K562 (cell line): Measurements from ENCODE around the gene GLOD4. TPM values are rescaled to one million over a fixed set of nuclear protein-coding genes. Genes with fewer than 3 reads are reported as not detected.

Source experiments
- ATAC-seq: fragments of 200-7000 bp; cut with Tn5 transposase; 3 replicates; pipeline ENCODE4 v1.9.1; 2020; ENCODE audit warnings: moderate library complexity
- BruUV-seq: library from RNA; stranded (reverse); fragments of 400-500 nt; replicated peaks from 2 replicates; lab custom pipeline; 2021; lab: Mats Ljungman, UMichigan
- CTCF ChIA-PET: fragments of 300-600 bp; formaldehyde crosslinking; extraction: SDS; loops from one replicate; lab custom pipeline; 2021; ENCODE audit warnings: low intra/inter-chr PET ratio; lab: Yijun Ruan, JAX
- POLR2A ChIA-PET: fragments of 300-600, 350-650 bp; sonication (Branson Sonifier 250); formaldehyde crosslinking; extraction: SDS; loops from one replicate; lab custom pipeline; 2021; ENCODE audit warnings: antibody characterized with exemption, inconsistent platforms; lab: Yijun Ruan, JAX
- DNase-seq, 4 experiments: peaks; one replicate each; pipeline versions ENCODE4 v3.0.0 to v3.0.0-alpha.2; 2011 to 2018; ENCODE audit warnings: low spot score in 3 of 4, mixed read lengths in 3 of 4; ENCODE audit errors: extremely low read depth in 1 of 4
- FAIRE-seq: peaks from 2 replicates; lab custom pipeline; 2011; peaks lifted over from hg19 to GRCh38; lab: Jason Lieb, UNC
- H2AFZ ChIP-seq: 2 replicates; pipeline ENCODE4 v1.6.0; 2011; ENCODE audit warnings: low read depth, low read length, control low read depth, inconsistent platforms
- H3K27ac ChIP-seq: fragments of 200-600 bp; 3 replicates; pipeline ENCODE4 v1.8.0; 2011; ENCODE audit warnings: low read depth, mild to moderate bottlenecking, control low read depth, inconsistent platforms, low read length, moderate library complexity, mixed read lengths; ENCODE audit errors: extremely low read depth
- H3K27me3 ChIP-seq, 2 experiments: fragments of 300-600 bp in 1 of 2; 2 replicates in 1 of 2; 3 replicates in 1 of 2; pipeline versions ENCODE4 v1.6.0 to v1.8.0; 2011; ENCODE audit warnings: inconsistent platforms in 2 of 2, low read length in 2 of 2, mild to moderate bottlenecking in 1 of 2, mixed read lengths in 1 of 2, moderate library complexity in 1 of 2; ENCODE audit not compliant: control insufficient read depth in 2 of 2, insufficient read depth in 2 of 2
- H3K36me3 ChIP-seq: fragments of 300-600 bp; 3 replicates; pipeline ENCODE4 v1.8.0; 2011; ENCODE audit warnings: mild to moderate bottlenecking, low read length, inconsistent platforms; ENCODE audit not compliant: control insufficient read depth, insufficient read depth
- H3K4me1 ChIP-seq, 2 experiments: fragments of 200-600 bp in 1 of 2; replicated peaks in 1 of 2; 2 replicates in 1 of 2; 3 replicates in 1 of 2; pipeline versions ENCODE4 v1.5.1 to v1.8.0; 2011; ENCODE audit warnings: inconsistent platforms in 2 of 2, low read length in 2 of 2, mild to moderate bottlenecking in 1 of 2, mixed read lengths in 1 of 2, moderate library complexity in 1 of 2; ENCODE audit not compliant: control insufficient read depth in 2 of 2, insufficient read depth in 2 of 2
- H3K4me2 ChIP-seq: 2 replicates; pipeline ENCODE4 v1.6.1; 2011; ENCODE audit warnings: low read length, control low read depth, inconsistent platforms, mixed read lengths; ENCODE audit not compliant: insufficient read depth
- H3K4me3 ChIP-seq: fragments of 200-600 bp; sonication (generic), shearing (Covaris generic); 2 replicates; pipeline ENCODE4 v1.5.1; 2016; ENCODE audit warnings: control low read depth, inconsistent platforms
- H3K79me2 ChIP-seq: fragments of 200-600 bp; 3 replicates; pipeline ENCODE4 v1.8.0; 2011; ENCODE audit warnings: low read length, inconsistent platforms; ENCODE audit not compliant: control insufficient read depth, insufficient read depth
- H3K9ac ChIP-seq, 2 experiments: 2 replicates each; pipeline versions ENCODE4 v1.6.0 to v1.6.1; 2011; ENCODE audit warnings: low read depth in 2 of 2, low read length in 2 of 2, control low read depth in 1 of 2, inconsistent platforms in 1 of 2, mild to moderate bottlenecking in 1 of 2, mixed read lengths in 1 of 2; ENCODE audit not compliant: insufficient read depth in 1 of 2
- H3K9me1 ChIP-seq: one replicate; pipeline ENCODE4 v1.6.0; 2011; ENCODE audit warnings: inconsistent platforms, mild to moderate bottlenecking, low read length, moderate library complexity; ENCODE audit not compliant: control insufficient read depth, insufficient read depth
- H3K9me3 ChIP-seq: replicated peaks from 2 replicates; pipeline ENCODE4 v1.5.1; 2011; ENCODE audit warnings: low read depth, low read length, inconsistent platforms; ENCODE audit not compliant: control insufficient read depth, insufficient read depth
- H4K20me1 ChIP-seq: replicated peaks from 2 replicates; pipeline ENCODE4 v1.6.1; 2011; ENCODE audit warnings: low read length, inconsistent platforms, mixed read lengths; ENCODE audit not compliant: control insufficient read depth, insufficient read depth
- COPS2 ChIP-seq: fragments of 450-650 bp; conservative IDR thresholded peaks from 2 replicates; pipeline ENCODE4 v1.6.1; 2016; ENCODE audit warnings: mild to moderate bottlenecking, moderate library complexity
- FOXA1 ChIP-seq: fragments of 450-650 bp; IDR thresholded peaks from 2 replicates; pipeline ENCODE4 v1.6.1; 2016; ENCODE audit warnings: mild to moderate bottlenecking, borderline replicate concordance
- KLF16 ChIP-seq: IDR thresholded peaks from 2 replicates; pipeline ENCODE4 v1.6.1; 2016; ENCODE audit warnings: antibody characterized with exemption
- NEUROD1 ChIP-seq: fragments of 150-350 bp; IDR thresholded peaks from 2 replicates; pipeline ENCODE4 v1.6.1; 2014; ENCODE audit warnings: borderline replicate concordance, low read length, low read depth; ENCODE audit not compliant: partially characterized antibody
- SIX5 ChIP-seq, 2 experiments: IDR thresholded peaks; 2 replicates each; pipeline ENCODE4 v1.6.1; 2011; ENCODE audit warnings: low read length in 2 of 2, borderline replicate concordance in 1 of 2, low read depth in 1 of 2, mild to moderate bottlenecking in 1 of 2, moderate library complexity in 1 of 2; ENCODE audit not compliant: insufficient read depth in 1 of 2
- SMARCE1 ChIP-seq: fragments of 450-650 bp; IDR thresholded peaks from 2 replicates; pipeline ENCODE4 v1.7.1; 2016; ENCODE audit warnings: mild to moderate bottlenecking
- SOX6 ChIP-seq: fragments of 450-650 bp; IDR thresholded peaks from 2 replicates; pipeline ENCODE4 v1.6.1; 2014; ENCODE audit warnings: mild to moderate bottlenecking
- TAF15 ChIP-seq: fragments of 200-400 bp; formaldehyde crosslinking; IDR thresholded peaks from 2 replicates; pipeline ENCODE4 v1.6.1; 2017; ENCODE audit warnings: mild to moderate bottlenecking, low read depth, low read length, moderate library complexity
- ZNF184 ChIP-seq: sonication (generic); formaldehyde crosslinking; IDR thresholded peaks from 2 replicates; pipeline ENCODE4 v1.5.0; 2020; ENCODE audit warnings: missing genetic modification reagents
- ZNF280B ChIP-seq: fragments of 250-450 bp; sonication (Bioruptor Pico); IDR thresholded peaks from 2 replicates; pipeline ENCODE4 v1.5.1; 2021; ENCODE audit warnings: mild to moderate bottlenecking
- ZNF316 ChIP-seq: fragments of 450-650 bp; IDR thresholded peaks from 2 replicates; pipeline ENCODE4 v1.6.1; 2016
- ZNF699 ChIP-seq: fragments of 250-450 bp; sonication (Bioruptor Pico); IDR thresholded peaks from 2 replicates; pipeline ENCODE4 v1.8.0; 2021; ENCODE audit warnings: mild to moderate bottlenecking, moderate library complexity; ENCODE audit not compliant: insufficient replicate concordance
- ZNF764 ChIP-seq: fragments of 250-450 bp; sonication (Bioruptor Pico); IDR thresholded peaks from 2 replicates; pipeline ENCODE4 v1.4.0; 2020; ENCODE audit warnings: low read depth, mild to moderate bottlenecking, moderate library complexity
- WGBS: fragments of 100-300 bp; shearing (Covaris generic); methylation state at CpG from one replicate; pipeline ENCODE4 v1.1.6; 2016; ENCODE audit warnings: low coverage, mixed read lengths; ENCODE audit not compliant: insufficient coverage; ENCODE audit errors: missing lambda C conversion rate; 5-methylcytosine and 5-hydroxymethylcytosine counted together
- in situ Hi-C: fragments of 300-500 bp; cut with MboI; formaldehyde crosslinking; loops from 4 replicates; pipeline ENCODE4 v1.15.0; 2018; ENCODE audit warnings: inconsistent platforms, mixed read lengths
- intact Hi-C: fragments of 100-400 bp; cut with micrococcal nuclease; formaldehyde crosslinking; loops from 2 replicates; pipeline ENCODE4 v1.14.2; 2022
- polyA plus RNA-seq, 8 experiments: library from polyadenylated mRNA; depleted of rRNA in 4 of 8; stranded (reverse) in 5 of 8; unstranded in 3 of 8; fragments of >200 nt; fragmentation: Nextera tagmentation in 2 of 8; fragmentation: Illumina TruSeq in 1 of 8; extraction: Ambion mirVana in 2 of 8; extraction: Trizol in 1 of 8; gene quantifications; 2 replicates each; pipeline versions ENCODE4 v1.2.1 to v1.2.3, GENCODE V29; 2011 to 2014; ENCODE audit warnings: inconsistent platforms in 1 of 8, missing spikeins in 1 of 8
- total RNA-seq, 7 experiments: library from RNA; depleted of rRNA in 6 of 7; stranded (reverse); fragments of >200 nt in 6 of 7; fragmentation: Illumina TruSeq in 2 of 7; extraction: Trizol in 2 of 7; gene quantifications; 2 replicates each; pipeline versions ENCODE4 v1.2.1 to v1.2.3, GENCODE V29; 2011 to 2021; ENCODE audit warnings: low replicate concordance in 1 of 7
- TF ChIP-seq, protein P1 (sequence below): fragments of 450-650 bp; IDR thresholded peaks from 2 replicates; pipeline ENCODE4 v1.6.1; 2018; ENCODE audit not compliant: partially characterized antibody
- TF ChIP-seq, protein P2 (sequence below), 2 experiments: fragments of 450-650 bp in 1 of 2; IDR thresholded peaks; 2 replicates each; pipeline ENCODE4 v1.6.1; 2011 to 2017; ENCODE audit warnings: low read depth in 2 of 2, antibody characterized with exemption in 1 of 2, borderline replicate concordance in 1 of 2, low read length in 1 of 2, mild to moderate bottlenecking in 1 of 2, mixed read lengths in 1 of 2; ENCODE audit not compliant: control insufficient read depth in 1 of 2

The GLOD4 gene
- total and polyA plus RNA-seq, 9 of the 15 experiments (the other 6 are each of a cell fraction or from before 2014, with no cell fraction given), result 52.0 to 109 (median 64.9) TPM

- WGBS, result 78% methylated on average over 6 of the region's 14 CpGs
- Histone ChIP-seq H3K4me1 (no peaks in the 10 kb centered on the region; a peak in 1 of 5 replicates), H3K27me3 (peaks cover 7 to 22% of the 10 kb centered on the region in 2 experiments; a peak in 4 of 5 replicates), H3K9me3 (no peaks in the 10 kb centered on the region), H3K9ac (no peak overlapping the region), H3K4me2 (no peak overlapping the region), H3K9me1 (no peaks in the 10 kb centered on the region), H3K79me2 (no peaks in the 10 kb centered on the region), H3K36me3 (peaks cover 20% of the 10 kb centered on the region; the same call in 1 of the 3 replicates), H3K27ac (no peak overlapping the region), H3K4me3 (no peak overlapping the region), H4K20me1 (0 out of 2 replicates have a peak, but pooled peaks cover 7% of the 10 kb centered on the region), H2AFZ (no peak overlapping the region)
- ATAC-seq (no peak), DNase-seq (no peak), FAIRE-seq (no peak)
- ChIA-PET CTCF (interaction anchor here (0.7 to 2.5 kb wide), 5 partner anchors 11 to 261 kb away, joined by 3 to 16 read pairs (median 11); no protein-coding TSS in a partner anchor), POLR2A (no interaction called here)
- intact Hi-C loops (loop anchor here (2.0 to 5.0 kb wide), 2 partner anchors 186 to 202 kb away; partner anchors contain the start of gene TIMM22), in situ Hi-C loops (no loop called here)
- no TSS peak for BruUV-seq
- TF ChIP-seq TAF15 (no peak), SMARCE1 (no peak), SOX6 (no peak), FOXA1 (no peak), ZNF699 (CRISPR knock-in tag) (no peak), COPS2 (no peak), ZNF764 (CRISPR knock-in tag) (no peak), ZNF280B (CRISPR knock-in tag) (no peak), KLF16 (no peak), ZNF316 (no peak), ZNF184 (no peak), SIX5 (IDR thresholded peaks at IDR 0.05; ENCODE audit: borderline replicate concordance in 1 of 2, insufficient read depth in 1 of 2, low read depth in 1 of 2, low read length in 2 of 2) (no peak), NEUROD1 (no peak)
- TF ChIP-seq, protein P1, sequence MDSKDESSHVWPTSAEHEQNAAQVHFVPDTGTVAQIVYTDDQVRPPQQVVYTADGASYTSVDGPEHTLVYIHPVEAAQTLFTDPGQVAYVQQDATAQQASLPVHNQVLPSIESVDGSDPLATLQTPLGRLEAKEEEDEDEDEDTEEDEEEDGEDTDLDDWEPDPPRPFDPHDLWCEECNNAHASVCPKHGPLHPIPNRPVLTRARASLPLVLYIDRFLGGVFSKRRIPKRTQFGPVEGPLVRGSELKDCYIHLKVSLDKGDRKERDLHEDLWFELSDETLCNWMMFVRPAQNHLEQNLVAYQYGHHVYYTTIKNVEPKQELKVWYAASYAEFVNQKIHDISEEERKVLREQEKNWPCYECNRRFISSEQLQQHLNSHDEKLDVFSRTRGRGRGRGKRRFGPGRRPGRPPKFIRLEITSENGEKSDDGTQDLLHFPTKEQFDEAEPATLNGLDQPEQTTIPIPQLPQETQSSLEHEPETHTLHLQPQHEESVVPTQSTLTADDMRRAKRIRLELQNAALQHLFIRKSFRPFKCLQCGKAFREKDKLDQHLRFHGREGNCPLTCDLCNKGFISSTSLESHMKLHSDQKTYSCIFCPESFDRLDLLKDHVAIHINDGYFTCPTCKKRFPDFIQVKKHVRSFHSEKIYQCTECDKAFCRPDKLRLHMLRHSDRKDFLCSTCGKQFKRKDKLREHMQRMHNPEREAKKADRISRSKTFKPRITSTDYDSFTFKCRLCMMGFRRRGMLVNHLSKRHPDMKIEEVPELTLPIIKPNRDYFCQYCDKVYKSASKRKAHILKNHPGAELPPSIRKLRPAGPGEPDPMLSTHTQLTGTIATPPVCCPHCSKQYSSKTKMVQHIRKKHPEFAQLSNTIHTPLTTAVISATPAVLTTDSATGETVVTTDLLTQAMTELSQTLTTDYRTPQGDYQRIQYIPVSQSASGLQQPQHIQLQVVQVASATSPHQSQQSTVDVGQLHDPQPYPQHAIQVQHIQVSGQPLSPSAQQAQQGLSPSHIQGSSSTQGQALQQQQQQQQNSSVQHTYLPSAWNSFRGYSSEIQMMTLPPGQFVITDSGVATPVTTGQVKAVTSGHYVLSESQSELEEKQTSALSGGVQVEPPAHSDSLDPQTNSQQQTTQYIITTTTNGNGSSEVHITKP, result no peak
- TF ChIP-seq, protein P2, sequence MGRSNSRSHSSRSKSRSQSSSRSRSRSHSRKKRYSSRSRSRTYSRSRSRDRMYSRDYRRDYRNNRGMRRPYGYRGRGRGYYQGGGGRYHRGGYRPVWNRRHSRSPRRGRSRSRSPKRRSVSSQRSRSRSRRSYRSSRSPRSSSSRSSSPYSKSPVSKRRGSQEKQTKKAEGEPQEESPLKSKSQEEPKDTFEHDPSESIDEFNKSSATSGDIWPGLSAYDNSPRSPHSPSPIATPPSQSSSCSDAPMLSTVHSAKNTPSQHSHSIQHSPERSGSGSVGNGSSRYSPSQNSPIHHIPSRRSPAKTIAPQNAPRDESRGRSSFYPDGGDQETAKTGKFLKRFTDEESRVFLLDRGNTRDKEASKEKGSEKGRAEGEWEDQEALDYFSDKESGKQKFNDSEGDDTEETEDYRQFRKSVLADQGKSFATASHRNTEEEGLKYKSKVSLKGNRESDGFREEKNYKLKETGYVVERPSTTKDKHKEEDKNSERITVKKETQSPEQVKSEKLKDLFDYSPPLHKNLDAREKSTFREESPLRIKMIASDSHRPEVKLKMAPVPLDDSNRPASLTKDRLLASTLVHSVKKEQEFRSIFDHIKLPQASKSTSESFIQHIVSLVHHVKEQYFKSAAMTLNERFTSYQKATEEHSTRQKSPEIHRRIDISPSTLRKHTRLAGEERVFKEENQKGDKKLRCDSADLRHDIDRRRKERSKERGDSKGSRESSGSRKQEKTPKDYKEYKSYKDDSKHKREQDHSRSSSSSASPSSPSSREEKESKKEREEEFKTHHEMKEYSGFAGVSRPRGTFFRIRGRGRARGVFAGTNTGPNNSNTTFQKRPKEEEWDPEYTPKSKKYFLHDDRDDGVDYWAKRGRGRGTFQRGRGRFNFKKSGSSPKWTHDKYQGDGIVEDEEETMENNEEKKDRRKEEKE (IDR thresholded peaks at IDR 0.05; ENCODE audit: borderline replicate concordance in 1 of 2, control insufficient read depth in 1 of 2, low read depth in 2 of 2, low read length in 1 of 2), result no peak
Measured at GRCh38 chr17:795276-795675, 13.2 kb upstream of the GLOD4 start.
